Natural killer cell (primary cell): ENCODE measurements around the gene DDRGK1. TPM values are rescaled to one million over a fixed set of nuclear protein-coding genes. Genes with fewer than 3 reads are reported as not detected.

Experiments used
- ATAC-seq, 3 donors: fragments of 150-1000 bp in 2 of 3; fragments of 200-7000 bp in 1 of 3; cut with Tn5 transposase; 1 replicate in 1 of 3; 2 replicates in 2 of 3; pipeline ENCODE4 v1.10.0; 2021; ENCODE audit warnings: mild to moderate bottlenecking in 2 of 3, moderate library complexity in 2 of 3
- DNase-seq, 2 donors: peaks; one replicate each; pipeline versions ENCODE4 v3.0.0 to v3.0.0-alpha.2; 2013 to 2021; ENCODE audit warnings: mixed read lengths in 1 of 2
- H3K27ac ChIP-seq: one replicate; pipeline ENCODE4 v1.5.1; 2013; ENCODE audit warnings: mild to moderate bottlenecking, low read length
- H3K27me3 ChIP-seq: one replicate; pipeline ENCODE4 v1.6.1; 2013; ENCODE audit warnings: low read length; ENCODE audit not compliant: control insufficient read depth, insufficient read depth
- H3K36me3 ChIP-seq: one replicate; pipeline ENCODE4 v1.6.1; 2013; ENCODE audit warnings: low read length; ENCODE audit not compliant: control insufficient read depth, insufficient read depth
- H3K4me1 ChIP-seq: one replicate; pipeline ENCODE4 v1.6.1; 2013; ENCODE audit warnings: low read length; ENCODE audit not compliant: control insufficient read depth, insufficient read depth
- H3K4me3 ChIP-seq: one replicate; pipeline ENCODE4 v1.5.1; 2013; ENCODE audit warnings: low read length
- H3K9me3 ChIP-seq: one replicate; pipeline ENCODE4 v1.6.1; 2013; ENCODE audit warnings: low read length; ENCODE audit not compliant: control insufficient read depth, insufficient read depth
- H3K27ac Mint-ChIP-seq, 2 donors: one replicate each; pipeline ENCODE4 v1.8.0; 2022; ENCODE audit warnings: mild to moderate bottlenecking in 2 of 2, mixed read lengths in 2 of 2, moderate library complexity in 1 of 2
- H3K27me3 Mint-ChIP-seq, 2 donors: one replicate each; pipeline ENCODE4 v1.8.0; 2022; ENCODE audit warnings: low read depth in 2 of 2, mixed read lengths in 2 of 2
- H3K36me3 Mint-ChIP-seq: one replicate; pipeline ENCODE4 v1.8.0; 2022; ENCODE audit warnings: mixed read lengths
- H3K4me1 Mint-ChIP-seq, 2 donors: one replicate each; pipeline ENCODE4 v1.8.0; 2022; ENCODE audit warnings: mixed read lengths in 2 of 2
- H3K4me3 Mint-ChIP-seq: one replicate; pipeline ENCODE4 v1.8.0; 2022; ENCODE audit warnings: mild to moderate bottlenecking, moderate library complexity, mixed read lengths
- H3K9me3 Mint-ChIP-seq, 2 donors: one replicate each; pipeline ENCODE4 v1.8.0; 2022; ENCODE audit warnings: mixed read lengths in 2 of 2
- WGBS: methylation state at CpG from one replicate; pipeline ENCODE4 v1.1.7; 2013; ENCODE audit warnings: missing lambda C conversion rate; ENCODE audit not compliant: insufficient coverage; 5-methylcytosine and 5-hydroxymethylcytosine counted together
- intact Hi-C: fragments of 100-400 bp; cut with micrococcal nuclease; formaldehyde crosslinking; loops from one replicate; pipeline ENCODE4 v1.14.2; 2022
- total RNA-seq, 4 donors: library from RNA; stranded (reverse); fragments of 120-200 nt in 1 of 4; gene quantifications; one replicate each; pipeline versions ENCODE4 v1.2.3 to v1.2.4, GENCODE V29; 2013 to 2022
- TF ChIP-seq, protein P1 (sequence below): fragments of 200-600 bp; IDR thresholded peaks from one replicate; pipeline ENCODE4 v1.8.0; 2022; ENCODE audit warnings: antibody characterized with exemption

The DDRGK1 gene
- total RNA-seq, 3 donors from 2014 or later (not counting 1 experiment from before 2014, with no cell fraction given): 47.8 to 52.6 (median 52.4) TPM

DNA sequence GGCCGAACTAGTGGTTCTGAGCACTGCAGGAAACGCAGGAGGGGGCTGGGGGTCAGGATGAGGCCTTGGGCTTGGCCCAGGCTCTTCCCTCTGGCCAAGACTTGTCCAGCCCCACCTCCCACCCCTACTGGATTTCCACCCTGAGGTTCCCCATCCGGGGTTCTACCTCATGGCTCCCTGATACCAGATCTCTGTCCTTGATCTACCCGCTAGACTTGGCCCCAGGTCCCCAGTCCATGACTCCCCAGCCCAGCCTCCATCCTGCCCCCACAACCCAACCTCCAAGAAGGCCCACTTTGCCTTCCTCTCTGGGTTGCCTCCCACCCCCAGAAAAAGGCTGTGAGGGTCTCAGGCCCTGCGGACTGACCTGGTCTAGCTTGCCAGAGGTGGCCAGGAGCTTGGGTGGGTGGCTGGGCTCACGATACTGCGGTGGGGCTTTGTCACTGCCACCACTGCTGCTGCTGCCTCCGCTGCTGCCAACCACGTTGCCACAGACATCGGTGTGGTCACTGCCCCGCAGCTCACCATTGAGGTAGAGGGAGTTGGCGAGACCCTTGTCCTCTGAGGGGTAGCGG is 38.1 kb downstream of the DDRGK1 start:
- no peak for ATAC-seq
- Mint-ChIP-seq H3K9me3 (no peaks in the 10 kb centered on the region), H3K27ac (no peak overlapping the region), H3K36me3 (no peaks in the 10 kb centered on the region), H3K4me1 (no peaks in the 10 kb centered on the region), H3K4me3 (no peak overlapping the region), H3K27me3 (peaks cover 22 to 37% of the 10 kb centered on the region in 2 donors)
- intact Hi-C loops: no loop called here
- DNase-seq: no peak
- TF ChIP-seq, protein P1, sequence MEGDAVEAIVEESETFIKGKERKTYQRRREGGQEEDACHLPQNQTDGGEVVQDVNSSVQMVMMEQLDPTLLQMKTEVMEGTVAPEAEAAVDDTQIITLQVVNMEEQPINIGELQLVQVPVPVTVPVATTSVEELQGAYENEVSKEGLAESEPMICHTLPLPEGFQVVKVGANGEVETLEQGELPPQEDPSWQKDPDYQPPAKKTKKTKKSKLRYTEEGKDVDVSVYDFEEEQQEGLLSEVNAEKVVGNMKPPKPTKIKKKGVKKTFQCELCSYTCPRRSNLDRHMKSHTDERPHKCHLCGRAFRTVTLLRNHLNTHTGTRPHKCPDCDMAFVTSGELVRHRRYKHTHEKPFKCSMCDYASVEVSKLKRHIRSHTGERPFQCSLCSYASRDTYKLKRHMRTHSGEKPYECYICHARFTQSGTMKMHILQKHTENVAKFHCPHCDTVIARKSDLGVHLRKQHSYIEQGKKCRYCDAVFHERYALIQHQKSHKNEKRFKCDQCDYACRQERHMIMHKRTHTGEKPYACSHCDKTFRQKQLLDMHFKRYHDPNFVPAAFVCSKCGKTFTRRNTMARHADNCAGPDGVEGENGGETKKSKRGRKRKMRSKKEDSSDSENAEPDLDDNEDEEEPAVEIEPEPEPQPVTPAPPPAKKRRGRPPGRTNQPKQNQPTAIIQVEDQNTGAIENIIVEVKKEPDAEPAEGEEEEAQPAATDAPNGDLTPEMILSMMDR: no peak
- no peak overlapping the region for H3K4me3 ChIP-seq
- H3K9me3 ChIP-seq: no peaks in the 10 kb centered on the region
- no peaks in the 10 kb centered on the region for H3K36me3 ChIP-seq
- H3K27me3 ChIP-seq: peaks cover 8% of the 10 kb centered on the region
- H3K27ac ChIP-seq: no peak overlapping the region
- no peaks in the 10 kb centered on the region for H3K4me1 ChIP-seq
- WGBS: 85% methylated on average over 13 of the region's 13 CpGs

DNA sequence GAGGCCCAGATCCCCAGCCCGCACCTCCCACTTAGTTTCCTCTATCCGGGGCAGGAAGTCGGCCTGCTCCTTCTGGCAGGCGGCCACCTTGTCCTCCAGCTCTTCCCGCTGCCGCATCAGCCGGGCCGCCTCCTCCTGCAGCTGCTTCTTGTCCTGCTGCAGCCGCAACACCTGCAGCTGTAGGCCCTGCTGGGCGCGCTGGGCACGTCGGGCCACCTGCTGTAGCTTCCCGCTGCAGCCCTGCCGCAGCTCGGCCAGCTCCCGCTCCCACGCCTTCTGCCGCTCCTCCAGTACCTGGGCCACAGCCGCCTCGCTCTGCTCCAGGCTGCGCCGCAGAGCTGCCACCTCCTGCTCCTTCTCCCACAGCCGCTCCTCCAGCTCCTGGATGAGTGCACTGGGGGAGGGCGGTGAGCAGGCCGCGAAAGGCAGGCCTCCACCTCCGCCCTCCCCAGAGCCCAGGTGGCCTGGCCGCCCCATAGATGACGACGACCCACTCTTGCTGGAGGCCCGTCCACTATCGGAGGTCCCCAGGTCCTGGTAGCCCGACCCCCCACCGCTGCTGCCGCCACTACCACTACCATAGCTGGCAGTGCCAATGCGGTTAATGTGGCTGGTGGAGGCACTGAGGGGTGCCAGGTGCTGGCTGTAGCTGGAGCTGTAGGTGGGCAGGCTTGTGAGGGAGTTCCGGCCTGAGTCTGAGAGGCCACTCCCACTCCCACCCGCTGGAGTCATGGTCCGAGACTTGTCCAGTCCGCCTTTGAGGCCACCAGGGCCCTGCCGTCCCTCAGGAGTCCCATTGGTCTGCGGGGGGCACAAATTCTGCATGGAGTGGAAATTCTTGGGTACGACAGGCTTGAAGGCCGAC is 38.8 kb downstream of the DDRGK1 start:
- ATAC-seq (no peak), DNase-seq (no peak)
- no peaks in the 10 kb centered on the region for H3K9me3 ChIP-seq
- intact Hi-C loops: no loop called here
- Mint-ChIP-seq H3K4me3 (peak overlapping the region; percentile 45), H3K27ac (no peak overlapping the region), H3K27me3 (peaks cover 19 to 34% of the 10 kb centered on the region in 2 donors), H3K36me3 (no peaks in the 10 kb centered on the region), H3K9me3 (no peaks in the 10 kb centered on the region), H3K4me1 (no peaks in the 10 kb centered on the region)
- H3K4me3 ChIP-seq: no peak overlapping the region
- H3K36me3 ChIP-seq: no peaks in the 10 kb centered on the region
- 68% methylated on average over 45 of the region's 45 CpGs for WGBS
- H3K27me3 ChIP-seq: peaks cover 8% of the 10 kb centered on the region
- no peaks in the 10 kb centered on the region for H3K4me1 ChIP-seq
- H3K27ac ChIP-seq: no peak overlapping the region
- TF ChIP-seq, protein P1: no peak

DNA sequence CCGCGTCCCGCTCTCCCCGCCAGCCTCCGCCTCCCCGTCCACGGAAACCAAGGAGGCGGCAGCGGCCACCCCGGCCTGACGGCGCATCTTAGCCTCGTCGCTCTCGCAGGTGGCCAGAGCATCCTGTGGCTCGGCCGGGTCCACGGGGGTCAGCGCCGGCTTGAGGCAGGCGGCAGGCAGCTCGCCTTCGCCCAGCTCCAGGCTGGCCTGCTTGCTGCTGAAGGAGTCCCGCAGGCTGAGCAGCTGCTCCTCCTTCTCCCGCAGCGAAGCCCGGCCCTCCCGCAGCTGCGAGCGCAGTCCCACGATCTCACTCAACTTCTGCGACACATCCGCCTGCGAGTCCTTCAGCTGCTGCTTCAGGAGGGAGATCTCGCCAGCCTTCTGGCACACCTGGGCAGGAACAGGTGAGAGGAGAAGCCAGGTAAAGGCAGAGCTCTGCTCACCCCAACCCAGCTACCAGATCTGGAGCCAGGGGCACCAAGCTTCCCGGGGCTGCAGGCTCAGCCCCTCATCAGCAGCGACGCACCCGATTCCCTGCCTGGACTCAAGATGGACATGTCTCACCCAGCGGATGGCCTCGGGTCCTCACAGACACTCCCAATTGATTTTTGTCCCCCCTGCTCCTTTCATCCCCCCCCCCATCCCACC is 39.6 kb downstream of the DDRGK1 start:
- peaks cover 8% of the 10 kb centered on the region for H3K27me3 ChIP-seq

More for the DNA sequence above, 39.6 kb downstream of the DDRGK1 start:
- DNase-seq: no peak
- H3K4me3 Mint-ChIP-seq: peak overlapping the region; percentile 28
- intact Hi-C loops: no loop called here
- H3K36me3 ChIP-seq: no peaks in the 10 kb centered on the region
- H3K4me1 Mint-ChIP-seq: peaks cover under 1 to 2% of the 10 kb centered on the region in 2 donors
- no peak overlapping the region for H3K4me3 ChIP-seq
- H3K27me3 Mint-ChIP-seq: peaks cover 16 to 29% of the 10 kb centered on the region in 2 donors
- no peaks in the 10 kb centered on the region for H3K9me3 ChIP-seq
- WGBS: 85% methylated on average over 40 of the region's 41 CpGs
- no peak for ATAC-seq
- H3K27ac ChIP-seq: no peak overlapping the region
- TF ChIP-seq, protein P1: no peak
- no peak overlapping the region for H3K27ac Mint-ChIP-seq
- no peaks in the 10 kb centered on the region for H3K36me3 Mint-ChIP-seq
- H3K9me3 Mint-ChIP-seq: no peaks in the 10 kb centered on the region
- H3K4me1 ChIP-seq: peaks cover 5% of the 10 kb centered on the region
